ENCODE measurements around the gene BLOC1S5. TPM values are rescaled to one million over a fixed set of nuclear protein-coding genes. Genes with fewer than 3 reads are reported as not detected.
"Not testable (repeated sequence)": the region's sequence is repeated elsewhere in the genome, so short reads cannot be mapped to it uniquely, and the experiment has no call there.

BLOC1S5 gene
- total RNA-seq, 6 experiments from 2014 or later: 8.4 to 13.4 (median 9.5) TPM

GRCh38 chr6:8059129-8059528 lies 5.1 kb downstream of the BLOC1S5 start:
- TF ChIP-seq CTCF (IDR thresholded peaks at IDR 0.05): peak; percentile 75
- Mint-ChIP-seq H3K36me3 (ENCODE audit: low read depth) (no peaks in the 10 kb centered on the region), H3K4me1 (ENCODE audit: low read depth) (peaks cover 26% of the 10 kb centered on the region), H3K4me3 (no peak overlapping the region), H3K27ac (no peak overlapping the region), H3K27me3 (ENCODE audit: insufficient read depth) (no peaks in the 10 kb centered on the region), H3K9me3 (no peaks in the 10 kb centered on the region)
- DNase-seq: peak; percentile 37

- no peak overlapping the region; the same call in 1 of the 2 replicates for H3K4me3 Mint-ChIP-seq
- no peak for TF ChIP-seq CTCF (IDR thresholded peaks at IDR 0.05)
- peaks cover 18% of the 10 kb centered on the region for H3K4me1 Mint-ChIP-seq (ENCODE audit: low read depth)
- no peak overlapping the region; the same call in 1 of the 2 replicates for H3K27ac Mint-ChIP-seq
- H3K9me3 Mint-ChIP-seq: no peaks in the 10 kb centered on the region
- DNase-seq: no peak
- no peaks in the 10 kb centered on the region for H3K36me3 Mint-ChIP-seq (ENCODE audit: low read depth)
- no peaks in the 10 kb centered on the region for H3K27me3 Mint-ChIP-seq (ENCODE audit: insufficient read depth)
Observed at GRCh38 chr6:8057793-8058192, 6.4 kb downstream of the BLOC1S5 start.

GRCh38 chr6:8057263-8057662 lies 6.9 kb downstream of the BLOC1S5 start:
- H3K4me1 Mint-ChIP-seq (ENCODE audit: low read depth): peaks cover 15% of the 10 kb centered on the region

GRCh38 chr6:8054276-8054675 lies 9.9 kb downstream of the BLOC1S5 start:
- H3K36me3 Mint-ChIP-seq (ENCODE audit: low read depth): 0 out of 2 replicates have a peak, but pooled peaks cover 4% of the 10 kb centered on the region
- no peaks in the 10 kb centered on the region for H3K27me3 Mint-ChIP-seq (ENCODE audit: insufficient read depth)
- peaks cover 15% of the 10 kb centered on the region for H3K4me1 Mint-ChIP-seq (ENCODE audit: low read depth)
- H3K4me3 Mint-ChIP-seq: no peak overlapping the region
- DNase-seq: no peak
- H3K27ac Mint-ChIP-seq: no peak overlapping the region
- no peak for TF ChIP-seq CTCF (IDR thresholded peaks at IDR 0.05)
- no peaks in the 10 kb centered on the region for H3K9me3 Mint-ChIP-seq

More at GRCh38 chr6:8057263-8057662, 6.9 kb downstream of the BLOC1S5 start:
- no peak for DNase-seq
- H3K27ac Mint-ChIP-seq: no peak overlapping the region
- H3K9me3 Mint-ChIP-seq: no peaks in the 10 kb centered on the region
- no peaks in the 10 kb centered on the region for H3K27me3 Mint-ChIP-seq (ENCODE audit: insufficient read depth)
- TF ChIP-seq CTCF (IDR thresholded peaks at IDR 0.05): no peak
- no peak overlapping the region for H3K4me3 Mint-ChIP-seq
- no peaks in the 10 kb centered on the region for H3K36me3 Mint-ChIP-seq (ENCODE audit: low read depth)

GRCh38 chr6:8047541-8048292 lies 16.5 kb downstream of the BLOC1S5 start:
- Mint-ChIP-seq H3K27me3 (ENCODE audit: insufficient read depth) (no peaks in the 10 kb centered on the region), H3K4me3 (no peak overlapping the region), H3K27ac (no peak overlapping the region), H3K36me3 (ENCODE audit: low read depth) (peaks cover 13% of the 10 kb centered on the region), H3K4me1 (ENCODE audit: low read depth) (no peaks in the 10 kb centered on the region), H3K9me3 (peaks cover 4% of the 10 kb centered on the region; the same call in 1 of the 2 replicates)
- TF ChIP-seq CTCF (IDR thresholded peaks at IDR 0.05): no peak
- DNase-seq: no peak

- H3K9me3 Mint-ChIP-seq; H3K27me3 Mint-ChIP-seq (ENCODE audit: insufficient read depth); DNase-seq; H3K36me3 Mint-ChIP-seq (ENCODE audit: low read depth); H3K4me1 Mint-ChIP-seq (ENCODE audit: low read depth); H3K4me3 Mint-ChIP-seq; H3K27ac Mint-ChIP-seq: not testable (repeated sequence)
Observed at GRCh38 chr6:8045769-8046168, 18.4 kb downstream of the BLOC1S5 start.
